Natural killer cell (primary cell): Measurements from ENCODE around the gene P2RY13. TPM values are rescaled to one million over a fixed set of nuclear protein-coding genes. Genes with fewer than 3 reads are reported as not detected.

Experiments used
- ATAC-seq, 3 donors: fragments of 150-1000 bp in 2 of 3; fragments of 200-7000 bp in 1 of 3; cut with Tn5 transposase; 1 replicate in 1 of 3; 2 replicates in 2 of 3; pipeline ENCODE4 v1.10.0; 2021; ENCODE audit warnings: mild to moderate bottlenecking in 2 of 3, moderate library complexity in 2 of 3
- DNase-seq, 2 donors: peaks; one replicate each; pipeline versions ENCODE4 v3.0.0 to v3.0.0-alpha.2; 2013 to 2021; ENCODE audit warnings: mixed read lengths in 1 of 2
- H3K27ac ChIP-seq: one replicate; pipeline ENCODE4 v1.5.1; 2013; ENCODE audit warnings: mild to moderate bottlenecking, low read length
- H3K27me3 ChIP-seq: one replicate; pipeline ENCODE4 v1.6.1; 2013; ENCODE audit warnings: low read length; ENCODE audit not compliant: control insufficient read depth, insufficient read depth
- H3K36me3 ChIP-seq: one replicate; pipeline ENCODE4 v1.6.1; 2013; ENCODE audit warnings: low read length; ENCODE audit not compliant: control insufficient read depth, insufficient read depth
- H3K4me1 ChIP-seq: one replicate; pipeline ENCODE4 v1.6.1; 2013; ENCODE audit warnings: low read length; ENCODE audit not compliant: control insufficient read depth, insufficient read depth
- H3K4me3 ChIP-seq: one replicate; pipeline ENCODE4 v1.5.1; 2013; ENCODE audit warnings: low read length
- H3K9me3 ChIP-seq: one replicate; pipeline ENCODE4 v1.6.1; 2013; ENCODE audit warnings: low read length; ENCODE audit not compliant: control insufficient read depth, insufficient read depth
- H3K27ac Mint-ChIP-seq, 2 donors: one replicate each; pipeline ENCODE4 v1.8.0; 2022; ENCODE audit warnings: mild to moderate bottlenecking in 2 of 2, mixed read lengths in 2 of 2, moderate library complexity in 1 of 2
- H3K27me3 Mint-ChIP-seq, 2 donors: one replicate each; pipeline ENCODE4 v1.8.0; 2022; ENCODE audit warnings: low read depth in 2 of 2, mixed read lengths in 2 of 2
- H3K36me3 Mint-ChIP-seq: one replicate; pipeline ENCODE4 v1.8.0; 2022; ENCODE audit warnings: mixed read lengths
- H3K4me1 Mint-ChIP-seq, 2 donors: one replicate each; pipeline ENCODE4 v1.8.0; 2022; ENCODE audit warnings: mixed read lengths in 2 of 2
- H3K4me3 Mint-ChIP-seq: one replicate; pipeline ENCODE4 v1.8.0; 2022; ENCODE audit warnings: mild to moderate bottlenecking, moderate library complexity, mixed read lengths
- H3K9me3 Mint-ChIP-seq, 2 donors: one replicate each; pipeline ENCODE4 v1.8.0; 2022; ENCODE audit warnings: mixed read lengths in 2 of 2
- WGBS: methylation state at CpG from one replicate; pipeline ENCODE4 v1.1.7; 2013; ENCODE audit warnings: missing lambda C conversion rate; ENCODE audit not compliant: insufficient coverage; 5-methylcytosine and 5-hydroxymethylcytosine counted together
- intact Hi-C: fragments of 100-400 bp; cut with micrococcal nuclease; formaldehyde crosslinking; loops from one replicate; pipeline ENCODE4 v1.14.2; 2022
- total RNA-seq, 4 donors: library from RNA; stranded (reverse); fragments of 120-200 nt in 1 of 4; gene quantifications; one replicate each; pipeline versions ENCODE4 v1.2.3 to v1.2.4, GENCODE V29; 2013 to 2022
- TF ChIP-seq, protein P1 (sequence below): fragments of 200-600 bp; IDR thresholded peaks from one replicate; pipeline ENCODE4 v1.8.0; 2022; ENCODE audit warnings: antibody characterized with exemption

Gene P2RY13
- total RNA-seq, 3 donors from 2014 or later (not counting 1 experiment from before 2014, with no cell fraction given): 0.59 to 6.5 (median 0.88) TPM

- intact Hi-C loops: no loop called here
Measured at GRCh38 chr3:151331696-151332095, 2.3 kb upstream of the P2RY13 start.

GRCh38 chr3:151330899-151331298 lies 1.6 kb upstream of the P2RY13 start:
- no peak overlapping the region for H3K4me3 ChIP-seq
- no peak for DNase-seq
- Mint-ChIP-seq H3K4me3 (no peak overlapping the region), H3K27me3 (no peaks in the 10 kb centered on the region), H3K4me1 (peaks cover 18 to 26% of the 10 kb centered on the region in 2 donors), H3K27ac (no peak overlapping the region), H3K36me3 (no peaks in the 10 kb centered on the region), H3K9me3 (no peaks in the 10 kb centered on the region)
- intact Hi-C loops: no loop called here
- peaks cover 1% of the 10 kb centered on the region for H3K27me3 ChIP-seq
- H3K36me3 ChIP-seq: no peaks in the 10 kb centered on the region
- no peaks in the 10 kb centered on the region for H3K9me3 ChIP-seq
- no peak overlapping the region for H3K27ac ChIP-seq
- peaks cover 4% of the 10 kb centered on the region for H3K4me1 ChIP-seq
- TF ChIP-seq, protein P1, sequence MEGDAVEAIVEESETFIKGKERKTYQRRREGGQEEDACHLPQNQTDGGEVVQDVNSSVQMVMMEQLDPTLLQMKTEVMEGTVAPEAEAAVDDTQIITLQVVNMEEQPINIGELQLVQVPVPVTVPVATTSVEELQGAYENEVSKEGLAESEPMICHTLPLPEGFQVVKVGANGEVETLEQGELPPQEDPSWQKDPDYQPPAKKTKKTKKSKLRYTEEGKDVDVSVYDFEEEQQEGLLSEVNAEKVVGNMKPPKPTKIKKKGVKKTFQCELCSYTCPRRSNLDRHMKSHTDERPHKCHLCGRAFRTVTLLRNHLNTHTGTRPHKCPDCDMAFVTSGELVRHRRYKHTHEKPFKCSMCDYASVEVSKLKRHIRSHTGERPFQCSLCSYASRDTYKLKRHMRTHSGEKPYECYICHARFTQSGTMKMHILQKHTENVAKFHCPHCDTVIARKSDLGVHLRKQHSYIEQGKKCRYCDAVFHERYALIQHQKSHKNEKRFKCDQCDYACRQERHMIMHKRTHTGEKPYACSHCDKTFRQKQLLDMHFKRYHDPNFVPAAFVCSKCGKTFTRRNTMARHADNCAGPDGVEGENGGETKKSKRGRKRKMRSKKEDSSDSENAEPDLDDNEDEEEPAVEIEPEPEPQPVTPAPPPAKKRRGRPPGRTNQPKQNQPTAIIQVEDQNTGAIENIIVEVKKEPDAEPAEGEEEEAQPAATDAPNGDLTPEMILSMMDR: no peak
- ATAC-seq: no peak

More at GRCh38 chr3:151331696-151332095, 2.3 kb upstream of the P2RY13 start:
- Mint-ChIP-seq H3K27me3 (no peaks in the 10 kb centered on the region), H3K4me1 (peaks cover 18 to 26% of the 10 kb centered on the region in 2 donors), H3K4me3 (no peak overlapping the region), H3K36me3 (no peaks in the 10 kb centered on the region), H3K27ac (no peak overlapping the region), H3K9me3 (no peaks in the 10 kb centered on the region)
- no peak overlapping the region for H3K4me3 ChIP-seq
- H3K27me3 ChIP-seq: no peaks in the 10 kb centered on the region
- ATAC-seq (no peak), DNase-seq (no peak)
- 100% methylated on average over 2 of the region's 2 CpGs for WGBS
- H3K27ac ChIP-seq: no peak overlapping the region
- peaks cover 4% of the 10 kb centered on the region for H3K4me1 ChIP-seq
- TF ChIP-seq, protein P1: no peak
- H3K9me3 ChIP-seq: no peaks in the 10 kb centered on the region
- no peaks in the 10 kb centered on the region for H3K36me3 ChIP-seq

DNA sequence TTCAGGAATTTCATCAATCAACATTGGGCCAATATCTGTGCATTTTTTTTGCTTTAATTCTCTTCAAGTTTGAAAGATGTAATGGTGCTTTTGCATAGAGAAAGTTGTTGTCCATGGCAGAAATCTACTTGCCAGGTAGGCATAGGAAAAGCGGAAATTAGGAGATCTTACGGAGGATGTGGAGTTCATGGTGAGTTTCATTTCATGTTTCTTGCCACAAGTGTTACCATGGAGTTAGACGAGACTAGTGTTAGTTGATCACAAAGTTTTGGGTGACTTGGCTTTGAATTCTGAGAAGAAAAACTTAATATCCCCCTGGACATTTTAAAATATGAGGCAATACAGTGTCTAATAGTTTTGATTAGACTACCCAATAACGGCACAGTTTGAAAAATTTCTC lies 1.0 kb upstream of the P2RY13 start:
- H3K4me1 ChIP-seq: peaks cover 4% of the 10 kb centered on the region
- ATAC-seq (no peak), DNase-seq (no peak)
- Mint-ChIP-seq H3K27me3 (no peaks in the 10 kb centered on the region), H3K36me3 (no peaks in the 10 kb centered on the region), H3K4me3 (no peak overlapping the region), H3K27ac (no peak overlapping the region), H3K9me3 (no peaks in the 10 kb centered on the region), H3K4me1 (peaks cover 18 to 26% of the 10 kb centered on the region in 2 donors)
- TF ChIP-seq, protein P1: no peak
- peaks cover 2% of the 10 kb centered on the region for H3K27me3 ChIP-seq
- H3K9me3 ChIP-seq: no peaks in the 10 kb centered on the region
- intact Hi-C loops: no loop called here
- H3K27ac ChIP-seq: no peak overlapping the region
- H3K4me3 ChIP-seq: no peak overlapping the region
- WGBS: 86% methylated on average over 3 of the region's 4 CpGs
- no peaks in the 10 kb centered on the region for H3K36me3 ChIP-seq
